MCF 10A (cell line): ENCODE data around the gene VPS13C. TPM values are rescaled to one million over a fixed set of nuclear protein-coding genes. Genes with fewer than 3 reads are reported as not detected.

Experiments
- BruUV-seq: library from RNA; stranded (reverse); fragments of 400-500 nt; replicated peaks from 2 replicates; lab custom pipeline; 2021; lab: Mats Ljungman, UMichigan
- CTCF ChIA-PET: fragments of 300-600 bp; sonication (Branson Sonifier 250); formaldehyde crosslinking; extraction: SDS; loops from one replicate; lab custom pipeline; 2021; ENCODE audit warnings: antibody characterized with exemption, inconsistent platforms; lab: Yijun Ruan, JAX
- POLR2A ChIA-PET: fragments of 300-600, 350-650 bp; sonication (Branson Sonifier 250); formaldehyde crosslinking; extraction: SDS; loops from one replicate; lab custom pipeline; 2020; ENCODE audit warnings: antibody characterized with exemption, inconsistent platforms; lab: Yijun Ruan, JAX
- DNase-seq: peaks from one replicate; pipeline ENCODE4 v3.0.0-alpha.2; 2018; ENCODE audit not compliant: unreplicated experiment
- H3K27ac Mint-ChIP-seq: one replicate; pipeline ENCODE4 v1.8.0; 2022; ENCODE audit warnings: mild to moderate bottlenecking, low read depth, mixed read lengths; ENCODE audit not compliant: unreplicated experiment
- H3K27me3 Mint-ChIP-seq: one replicate; pipeline ENCODE4 v1.8.0; 2022; ENCODE audit warnings: mixed read lengths; ENCODE audit not compliant: insufficient read depth, unreplicated experiment
- H3K36me3 Mint-ChIP-seq: one replicate; pipeline ENCODE4 v1.8.0; 2022; ENCODE audit warnings: mild to moderate bottlenecking, moderate library complexity, mixed read lengths; ENCODE audit not compliant: insufficient read depth, unreplicated experiment
- H3K4me1 Mint-ChIP-seq: one replicate; pipeline ENCODE4 v1.8.0; 2022; ENCODE audit warnings: mixed read lengths; ENCODE audit not compliant: insufficient read depth, unreplicated experiment
- H3K4me3 Mint-ChIP-seq: one replicate; pipeline ENCODE4 v1.8.0; 2022; ENCODE audit warnings: mild to moderate bottlenecking, moderate library complexity, mixed read lengths; ENCODE audit not compliant: unreplicated experiment
- H3K9me3 Mint-ChIP-seq: one replicate; pipeline ENCODE4 v1.8.0; 2022; ENCODE audit warnings: mixed read lengths; ENCODE audit not compliant: unreplicated experiment
- CTCF ChIP-seq: fragments of 200-600 bp; IDR thresholded peaks from one replicate; pipeline ENCODE4 v1.8.0; 2022; ENCODE audit warnings: antibody characterized with exemption, mild to moderate bottlenecking; ENCODE audit not compliant: unreplicated experiment
- intact Hi-C: fragments of 100-400 bp; cut with micrococcal nuclease; formaldehyde crosslinking; loops from 2 replicates; pipeline ENCODE4 v1.14.1; 2022
- total RNA-seq: library from RNA; stranded (reverse); gene quantifications from 2 replicates; pipeline ENCODE4 v1.2.3, GENCODE V29; 2022

The VPS13C gene
- total RNA-seq, 1 experiment from 2014 or later: 47.4 TPM

- Mint-ChIP-seq H3K9me3 (no peaks in the 10 kb centered on the region), H3K4me1 (no peaks in the 10 kb centered on the region), H3K4me3 (no peak overlapping the region), H3K27ac (peak overlapping the region; percentile 19), H3K36me3 (no peaks in the 10 kb centered on the region), H3K27me3 (no peaks in the 10 kb centered on the region)
- TF ChIP-seq CTCF: no peak
- no peak for DNase-seq
- ChIA-PET POLR2A (no interaction called here), CTCF (interaction anchor here (0.6 to 1.6 kb wide), 6 partner anchors 11 to 725 kb away, joined by 3 to 6 read pairs (median 4); no protein-coding TSS in a partner anchor)
- intact Hi-C loops: loop anchor here (10.0 kb wide), 1 partner anchor 1246 kb away; no protein-coding TSS in a partner anchor
- no TSS peak for BruUV-seq
These were observed 229.5 kb downstream of the VPS13C start for GRCh38 chr15:61830536-61831330.

GRCh38 chr15:61829514-61829889 is 230.7 kb downstream of the VPS13C start:
- Mint-ChIP-seq H3K36me3 (no peaks in the 10 kb centered on the region), H3K9me3 (no peaks in the 10 kb centered on the region), H3K4me3 (no peak overlapping the region), H3K27me3 (no peaks in the 10 kb centered on the region), H3K27ac (no peak overlapping the region), H3K4me1 (no peaks in the 10 kb centered on the region)
- CTCF ChIA-PET: interaction anchor here (0.5 to 0.9 kb wide), 5 partner anchors 546 to 913 kb away, joined by 3 to 4 read pairs (median 4); no protein-coding TSS in a partner anchor
- intact Hi-C loops: no loop called here
- TF ChIP-seq CTCF: no peak
- POLR2A ChIA-PET: no interaction called here
- no peak for DNase-seq
- BruUV-seq: no TSS peak

GRCh38 chr15:61828860-61829513 is 231.3 kb downstream of the VPS13C start:
- no peaks in the 10 kb centered on the region for H3K27me3 Mint-ChIP-seq
- no peak for DNase-seq
- POLR2A ChIA-PET: no interaction called here
- BruUV-seq: no TSS peak
- H3K4me1 Mint-ChIP-seq: no peaks in the 10 kb centered on the region
- CTCF ChIA-PET: interaction anchor here (0.5 to 1.0 kb wide), 7 partner anchors 10 to 912 kb away, joined by 3 to 4 read pairs (median 3); no protein-coding TSS in a partner anchor
- intact Hi-C loops: no loop called here
- no peak overlapping the region for H3K27ac Mint-ChIP-seq
- no peaks in the 10 kb centered on the region for H3K36me3 Mint-ChIP-seq
- no peaks in the 10 kb centered on the region for H3K9me3 Mint-ChIP-seq
- no peak overlapping the region for H3K4me3 Mint-ChIP-seq
- TF ChIP-seq CTCF: no peak

DNA sequence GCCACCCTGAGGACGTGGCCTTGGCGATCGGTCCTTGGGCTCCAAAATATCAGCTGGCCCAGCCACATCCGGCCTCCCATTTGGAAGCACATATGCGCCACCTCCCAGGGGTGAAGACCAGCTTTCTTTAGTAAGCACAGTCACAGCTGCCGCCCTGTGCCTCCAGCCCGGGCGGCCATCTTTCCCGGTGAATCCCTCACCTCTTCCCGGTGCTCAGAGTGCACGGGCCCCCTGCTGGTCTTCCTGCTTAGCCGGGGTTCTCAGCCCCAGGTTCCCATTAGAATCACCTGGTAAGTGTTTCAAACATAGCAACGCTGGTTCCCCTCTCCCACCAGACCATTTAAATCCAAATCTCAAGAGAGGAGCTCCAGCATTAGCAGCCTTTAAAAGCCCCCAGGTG is 232.2 kb downstream of the VPS13C start:
- Mint-ChIP-seq H3K4me1 (no peaks in the 10 kb centered on the region), H3K27ac (no peak overlapping the region), H3K9me3 (no peaks in the 10 kb centered on the region), H3K36me3 (no peaks in the 10 kb centered on the region), H3K4me3 (no peak overlapping the region), H3K27me3 (no peaks in the 10 kb centered on the region)
- CTCF ChIA-PET: interaction anchor here (0.6 to 1.0 kb wide), 7 partner anchors 11 to 1292 kb away, joined by 3 to 5 read pairs (median 3); no protein-coding TSS in a partner anchor
- POLR2A ChIA-PET: interaction anchor here (0.6 kb wide), 1 partner anchor 655 kb away, joined by 3 read pairs; no protein-coding TSS in a partner anchor
- DNase-seq: no peak
- no TSS peak for BruUV-seq
- no peak for TF ChIP-seq CTCF
- intact Hi-C loops: no loop called here
